Nucleus accumbens (tissue), 56 donors: ENCODE measurements around the gene MALT1.
"Not testable (repeated sequence)": the region's sequence is repeated elsewhere in the genome, so short reads cannot be mapped to it uniquely, and the experiment has no call there.

Experiments used
- DNase-seq, 56 donors: peaks; one replicate each; lab custom pipeline; 2025; lab: John Stamatoyannopoulos, UW

Gene MALT1, protein sequence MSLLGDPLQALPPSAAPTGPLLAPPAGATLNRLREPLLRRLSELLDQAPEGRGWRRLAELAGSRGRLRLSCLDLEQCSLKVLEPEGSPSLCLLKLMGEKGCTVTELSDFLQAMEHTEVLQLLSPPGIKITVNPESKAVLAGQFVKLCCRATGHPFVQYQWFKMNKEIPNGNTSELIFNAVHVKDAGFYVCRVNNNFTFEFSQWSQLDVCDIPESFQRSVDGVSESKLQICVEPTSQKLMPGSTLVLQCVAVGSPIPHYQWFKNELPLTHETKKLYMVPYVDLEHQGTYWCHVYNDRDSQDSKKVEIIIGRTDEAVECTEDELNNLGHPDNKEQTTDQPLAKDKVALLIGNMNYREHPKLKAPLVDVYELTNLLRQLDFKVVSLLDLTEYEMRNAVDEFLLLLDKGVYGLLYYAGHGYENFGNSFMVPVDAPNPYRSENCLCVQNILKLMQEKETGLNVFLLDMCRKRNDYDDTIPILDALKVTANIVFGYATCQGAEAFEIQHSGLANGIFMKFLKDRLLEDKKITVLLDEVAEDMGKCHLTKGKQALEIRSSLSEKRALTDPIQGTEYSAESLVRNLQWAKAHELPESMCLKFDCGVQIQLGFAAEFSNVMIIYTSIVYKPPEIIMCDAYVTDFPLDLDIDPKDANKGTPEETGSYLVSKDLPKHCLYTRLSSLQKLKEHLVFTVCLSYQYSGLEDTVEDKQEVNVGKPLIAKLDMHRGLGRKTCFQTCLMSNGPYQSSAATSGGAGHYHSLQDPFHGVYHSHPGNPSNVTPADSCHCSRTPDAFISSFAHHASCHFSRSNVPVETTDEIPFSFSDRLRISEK

DNA sequence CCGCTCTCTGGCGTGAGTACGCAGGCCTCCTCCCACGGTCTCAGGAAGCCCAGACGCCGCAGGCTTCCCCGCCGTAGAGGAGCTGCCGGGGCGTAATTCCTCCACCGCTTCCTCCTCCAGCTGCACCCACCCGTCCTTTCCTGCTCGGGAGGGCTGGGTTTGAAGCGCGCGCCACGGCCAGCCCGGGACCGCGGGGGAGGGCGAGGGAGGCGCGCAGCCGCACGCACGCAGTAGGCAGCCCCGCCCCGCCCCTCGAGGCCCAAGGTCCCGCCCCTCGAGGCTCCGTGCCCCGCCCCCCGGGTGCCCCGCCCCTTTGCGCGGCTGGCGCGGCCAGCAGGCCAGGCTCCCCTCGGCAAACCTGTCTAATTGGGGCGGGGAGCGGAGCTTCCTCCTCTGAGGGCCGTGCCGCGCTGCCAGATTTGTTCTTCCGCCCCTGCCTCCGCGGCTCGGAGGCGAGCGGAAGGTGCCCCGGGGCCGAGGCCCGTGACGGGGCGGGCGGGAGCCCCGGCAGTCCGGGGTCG is at the start of gene MALT1:
TSS of gene MALT1 (plus strand) at position 355 of the 521 bp plus-strand sequence. CDS start 179 bp downstream, outside the sequence.
- DNase-seq: peak in 55 of 56 donors; percentile 32 to 93 (median 81)

DNA sequence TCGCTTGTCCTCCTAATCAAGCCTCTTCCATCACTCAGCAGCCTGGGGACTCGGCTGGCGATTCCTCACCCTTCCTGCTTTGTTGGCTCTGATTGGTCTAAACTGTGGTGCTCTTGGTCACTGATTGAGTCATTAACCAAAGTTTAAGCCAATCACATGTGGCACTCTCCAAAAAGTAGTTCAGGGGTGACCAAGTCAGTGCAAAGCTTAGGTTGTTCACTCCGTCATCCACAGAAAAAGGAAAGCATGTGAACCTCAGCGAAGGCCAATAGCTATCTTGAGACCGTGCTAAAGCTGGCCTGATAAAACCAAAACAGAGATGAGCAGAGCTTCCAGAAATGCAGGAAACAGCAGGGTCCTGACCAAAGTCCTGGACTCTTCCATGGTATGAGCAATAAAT is 47.3 kb upstream of the MALT1 start:
- no peak for DNase-seq

DNA sequence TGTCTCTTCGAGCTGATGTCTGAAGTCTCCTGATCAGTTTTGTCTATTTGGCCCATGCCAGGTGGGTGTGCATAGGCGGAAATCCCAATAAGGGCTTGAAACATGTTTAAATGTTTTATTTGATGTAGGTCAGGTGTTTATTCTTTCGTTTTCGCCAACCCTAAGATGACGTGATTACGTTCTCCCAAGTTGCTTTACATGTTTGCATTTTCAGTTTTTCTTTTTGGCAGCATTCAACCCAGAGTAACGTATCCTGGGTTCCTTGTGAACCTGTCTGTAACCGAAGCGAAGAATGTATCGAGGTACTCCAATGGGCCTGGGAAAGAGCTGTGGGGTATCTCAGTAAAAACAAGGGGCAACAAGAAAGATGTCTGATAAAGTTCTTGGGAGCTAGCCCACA is 45.4 kb upstream of the MALT1 start:
- no peak for DNase-seq

DNA sequence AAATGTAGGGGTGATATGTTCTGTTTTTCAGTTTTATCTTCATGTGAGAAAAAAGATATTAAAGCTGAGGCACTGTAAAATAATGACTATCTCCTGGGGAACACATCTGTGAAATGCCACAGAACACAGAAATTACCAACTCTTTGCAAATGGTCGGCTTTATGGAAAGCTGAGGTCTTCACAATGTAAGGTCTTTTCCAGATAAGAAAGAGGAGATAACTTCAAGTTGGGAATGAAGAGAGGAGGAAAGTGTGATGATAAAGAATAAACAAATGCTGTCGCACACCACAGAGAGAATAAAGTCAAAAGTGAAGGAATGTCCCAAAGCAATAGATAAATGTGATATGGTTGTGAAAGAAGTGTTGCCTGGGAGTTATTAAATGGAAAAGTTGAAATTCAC is 41.2 kb upstream of the MALT1 start:
- DNase-seq: no peak

DNA sequence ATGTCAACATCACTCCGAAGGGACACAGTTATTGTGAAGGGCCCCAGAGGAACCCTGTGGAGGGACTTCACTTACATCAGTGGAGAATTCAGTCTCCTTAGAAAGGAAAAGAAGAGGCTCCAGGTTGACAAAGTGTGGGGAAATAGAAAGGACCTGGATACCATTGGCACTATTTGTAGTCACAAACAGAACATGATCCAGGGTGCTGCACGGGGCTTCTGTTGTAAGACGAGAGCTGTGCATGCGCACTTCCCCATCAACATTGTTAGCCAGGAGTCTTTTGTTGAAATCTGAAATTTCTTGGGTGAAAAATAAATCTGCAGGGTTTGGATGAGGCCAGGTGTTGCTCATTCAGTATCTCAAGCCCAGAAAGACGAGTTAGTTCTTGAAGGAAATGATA is 40.0 kb upstream of the MALT1 start:
- DNase-seq: no peak

DNA sequence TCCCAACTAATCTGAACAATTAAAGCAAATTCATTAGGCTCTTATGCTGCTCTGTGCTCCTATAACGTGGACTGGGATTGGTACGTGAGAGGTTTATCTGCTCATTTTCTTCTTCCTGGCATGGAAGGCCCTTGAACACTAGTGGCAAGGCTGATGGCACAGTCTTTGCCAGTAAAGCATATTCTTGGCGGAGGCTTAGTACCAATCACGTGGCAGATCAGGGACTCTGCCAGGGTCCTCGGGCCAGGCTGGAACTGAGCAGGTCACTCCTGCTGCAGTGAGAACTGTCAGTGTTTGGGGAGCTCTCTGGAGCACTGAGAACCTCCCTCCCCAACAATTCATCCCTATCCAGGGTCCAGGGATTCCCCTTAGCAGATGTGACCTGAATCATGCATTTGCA is 38.7 kb upstream of the MALT1 start:
- DNase-seq: peak in 15 of 56 donors; percentile 1 to 26 (median 5)

DNA sequence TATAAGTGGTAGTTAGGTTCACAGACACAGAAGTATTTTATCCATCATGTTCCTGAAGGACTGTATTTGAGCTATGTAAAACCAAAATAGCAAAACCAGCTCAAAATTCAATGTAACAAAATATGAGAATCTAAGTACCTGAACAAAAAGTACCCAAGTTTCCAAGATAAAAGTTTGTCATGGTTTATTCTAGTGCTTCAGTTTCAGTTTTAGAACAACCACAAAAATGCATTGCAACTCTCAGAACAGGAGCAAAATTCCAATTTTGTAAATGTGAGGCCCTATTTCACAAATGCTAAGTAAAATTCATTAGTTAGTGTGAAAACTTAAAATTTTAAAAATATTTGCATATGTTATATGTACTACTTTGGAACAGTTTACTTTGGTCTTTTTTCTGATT is 37.4 kb upstream of the MALT1 start:
- no peak for DNase-seq

DNA sequence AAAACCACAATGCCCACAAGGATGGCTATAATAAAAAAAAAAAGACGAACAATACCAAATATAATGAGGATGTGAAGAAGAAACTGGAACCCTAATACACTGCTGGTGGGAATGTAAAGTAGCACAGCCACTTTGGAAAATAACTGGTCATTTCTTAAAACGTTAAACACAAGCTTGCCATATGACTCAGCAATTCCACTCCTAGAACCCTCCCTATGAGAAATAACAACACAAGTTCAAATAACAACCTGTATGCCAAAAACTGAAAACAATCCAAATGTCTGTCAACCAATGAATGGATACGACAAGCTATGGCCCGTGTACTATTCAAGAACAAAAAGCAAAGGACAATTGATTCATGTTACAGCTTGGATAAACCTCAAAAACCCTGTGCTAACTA is 35.4 kb upstream of the MALT1 start:
- DNase-seq: no peak

DNA sequence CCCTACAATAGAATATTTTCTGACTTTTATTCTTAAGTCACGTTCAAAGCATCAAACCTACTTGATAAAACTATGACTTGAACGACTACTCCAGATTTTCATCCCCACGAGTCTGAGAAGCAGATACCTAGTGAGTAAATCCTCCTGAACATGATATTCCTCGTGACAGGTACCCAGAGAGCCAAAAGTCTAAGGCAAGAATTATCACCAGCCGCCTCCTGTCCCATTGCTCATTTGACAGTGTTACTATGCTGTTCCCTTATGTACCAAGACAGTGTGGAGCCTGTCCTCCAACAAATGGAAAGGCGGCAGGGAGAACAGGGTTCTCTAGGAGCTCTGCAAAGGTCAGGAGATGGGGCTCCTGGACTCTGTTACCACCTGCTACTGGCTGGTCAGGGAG is 34.1 kb upstream of the MALT1 start:
- DNase-seq: no peak

DNA sequence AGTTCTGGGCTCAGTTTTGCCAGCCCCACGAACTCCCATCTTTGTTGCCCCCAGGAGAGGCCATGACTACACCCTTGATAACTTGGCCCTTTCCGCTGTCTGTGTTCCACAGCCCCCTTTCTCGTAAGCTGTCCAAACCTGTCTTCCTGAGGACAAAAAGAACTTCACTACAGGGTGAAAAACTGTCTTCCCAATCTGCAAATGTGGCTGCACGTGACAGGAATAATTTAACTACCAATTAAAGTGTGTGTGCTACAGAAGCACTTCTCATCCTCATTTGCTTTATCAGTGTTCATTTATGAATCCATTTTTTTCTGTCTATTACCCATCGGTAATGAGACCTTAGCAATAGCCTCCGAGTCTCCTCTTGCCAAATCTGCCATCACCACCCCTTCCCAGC is 33.3 kb upstream of the MALT1 start:
- no peak for DNase-seq

DNA sequence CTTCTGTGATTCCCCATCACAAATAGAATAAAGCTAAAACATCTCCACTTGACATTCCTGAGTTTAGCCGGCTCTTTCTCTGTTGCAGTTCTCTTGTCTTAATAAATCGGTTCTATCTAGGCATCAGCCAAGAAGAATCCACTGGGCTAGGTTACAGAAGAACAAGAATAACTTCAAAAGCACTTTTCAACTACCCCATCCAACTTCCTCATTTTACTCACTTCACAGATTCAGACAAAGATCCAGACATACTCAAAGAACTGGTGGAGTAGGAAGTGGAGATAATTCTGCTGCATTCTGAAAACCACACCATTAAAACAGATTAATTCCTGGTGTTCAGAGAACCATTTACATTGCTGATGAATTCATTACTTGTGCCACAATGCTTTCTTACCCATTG is 32.8 kb upstream of the MALT1 start:
- DNase-seq: no peak

DNA sequence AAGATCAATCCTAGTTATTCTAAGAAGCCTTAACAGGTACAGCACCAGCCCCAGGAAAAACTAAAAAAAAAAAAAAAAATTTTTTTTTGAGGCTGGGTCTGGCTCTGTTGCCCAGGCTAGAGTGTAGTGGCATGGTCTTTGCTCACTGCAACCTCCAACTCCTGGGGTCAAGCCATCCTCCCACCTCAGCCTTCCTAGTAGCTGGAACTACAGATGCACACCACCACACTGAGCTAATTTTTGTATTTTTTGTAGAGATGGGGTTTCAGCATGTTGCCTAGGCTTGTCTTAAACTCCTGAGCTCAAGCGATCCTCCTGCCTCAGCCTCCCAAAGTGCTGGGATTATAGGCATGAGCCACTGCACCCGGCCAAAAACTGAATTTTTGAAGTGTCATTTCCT is 32.0 kb upstream of the MALT1 start:
- no peak for DNase-seq

DNA sequence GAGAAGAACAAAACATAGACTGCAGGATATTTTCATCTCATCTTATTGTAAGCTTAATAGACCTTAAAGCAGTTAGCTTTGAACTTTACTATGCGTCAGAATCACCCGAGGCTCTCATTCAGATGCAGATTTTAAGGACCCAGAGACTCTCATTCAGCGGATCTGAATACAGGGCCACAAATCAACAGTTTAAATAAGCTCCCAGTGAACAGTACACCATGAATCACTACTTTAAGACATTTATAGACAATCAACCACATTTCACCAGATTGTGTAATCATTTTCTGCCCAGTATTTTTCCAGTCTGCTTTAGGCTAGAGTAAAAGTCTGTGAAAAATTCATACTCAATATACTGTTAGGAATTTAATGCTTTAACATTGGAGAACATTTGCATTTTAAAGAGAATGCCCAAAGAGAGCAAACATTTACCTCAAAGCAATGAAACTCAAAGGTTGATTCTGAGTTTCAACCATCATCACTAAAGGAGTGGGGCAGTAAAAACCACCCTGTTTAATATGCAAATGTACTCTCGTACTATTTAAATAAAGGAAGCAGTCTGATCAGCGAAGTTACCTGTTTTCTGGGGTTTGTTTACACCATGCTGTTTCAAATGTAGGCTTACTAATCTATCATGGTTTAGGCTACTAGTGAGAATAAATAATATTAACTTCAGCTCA is 31.4 kb upstream of the MALT1 start:
- DNase-seq: no peak

DNA sequence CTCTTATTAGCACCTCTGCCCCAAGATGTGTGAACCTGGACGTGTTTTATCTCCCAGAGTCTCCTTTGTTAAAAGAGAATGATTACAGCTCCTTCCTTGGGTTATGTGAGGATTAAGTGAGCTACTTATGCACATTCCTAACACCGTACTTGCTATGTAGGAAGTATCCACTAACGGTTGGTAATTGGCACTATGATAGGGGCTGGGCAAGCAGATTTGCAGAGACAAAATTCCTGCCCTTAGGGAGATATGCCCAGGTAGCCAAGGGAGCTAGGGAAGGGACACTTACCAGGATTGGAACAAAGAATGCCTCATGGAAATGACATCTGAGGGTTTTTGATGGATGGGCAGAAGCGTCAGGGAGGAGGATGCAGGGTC is 30.8 kb upstream of the MALT1 start:
- no peak for DNase-seq

DNA sequence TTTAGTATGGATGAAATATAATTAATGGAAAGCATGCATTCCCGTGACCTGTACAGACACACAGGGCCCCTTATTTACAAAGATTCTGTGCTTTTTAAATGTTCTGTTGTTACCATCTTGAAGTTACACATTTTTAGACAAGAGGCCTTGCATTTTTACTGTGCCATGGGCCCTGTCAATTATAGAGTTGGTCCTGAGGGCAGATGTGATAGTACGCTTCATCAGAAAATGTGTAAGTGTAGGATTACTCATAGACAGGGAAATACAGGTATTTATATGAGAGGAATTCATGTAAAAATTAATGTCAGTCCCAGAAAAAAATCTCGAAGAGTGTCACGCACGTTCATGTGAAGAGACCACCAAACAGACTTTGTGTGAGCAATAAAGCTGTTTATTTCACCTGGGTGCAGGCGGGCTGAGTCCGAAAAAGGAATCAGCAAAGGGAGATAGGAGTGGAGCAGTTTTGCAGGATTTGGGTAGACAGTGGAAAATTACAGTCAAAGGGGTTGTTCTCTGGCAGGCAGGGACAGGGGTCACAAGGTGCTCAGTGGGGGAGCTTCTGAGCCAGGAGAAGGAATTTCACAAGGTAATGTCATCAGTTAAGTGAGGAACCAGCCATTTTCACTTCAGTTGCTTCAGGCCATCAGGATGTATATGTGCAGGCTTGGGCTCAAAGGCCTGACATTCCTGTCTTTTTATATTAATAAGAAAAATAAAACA is 30.2 kb upstream of the MALT1 start:
- DNase-seq: no peak

DNA sequence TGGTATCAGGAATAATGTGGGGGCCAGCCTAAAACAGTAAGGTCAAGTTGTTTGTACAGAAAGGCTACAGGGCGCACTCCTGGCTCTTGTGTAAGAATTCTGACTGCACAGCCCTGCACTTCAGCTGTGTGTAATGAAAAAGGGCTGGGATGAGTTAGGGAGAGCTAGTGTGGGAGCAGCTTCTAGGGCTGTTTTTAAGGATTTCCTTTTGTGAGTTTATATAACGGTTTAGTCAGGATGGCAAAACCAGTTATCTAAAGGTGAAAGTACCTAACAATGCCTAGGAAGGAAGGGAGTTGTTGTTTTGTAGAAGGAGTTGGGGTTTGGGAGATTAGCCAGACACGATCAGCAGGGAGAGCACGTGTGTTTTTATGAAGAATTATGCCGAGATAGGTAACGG is 27.7 kb upstream of the MALT1 start:
- not testable (repeated sequence) for DNase-seq

DNA sequence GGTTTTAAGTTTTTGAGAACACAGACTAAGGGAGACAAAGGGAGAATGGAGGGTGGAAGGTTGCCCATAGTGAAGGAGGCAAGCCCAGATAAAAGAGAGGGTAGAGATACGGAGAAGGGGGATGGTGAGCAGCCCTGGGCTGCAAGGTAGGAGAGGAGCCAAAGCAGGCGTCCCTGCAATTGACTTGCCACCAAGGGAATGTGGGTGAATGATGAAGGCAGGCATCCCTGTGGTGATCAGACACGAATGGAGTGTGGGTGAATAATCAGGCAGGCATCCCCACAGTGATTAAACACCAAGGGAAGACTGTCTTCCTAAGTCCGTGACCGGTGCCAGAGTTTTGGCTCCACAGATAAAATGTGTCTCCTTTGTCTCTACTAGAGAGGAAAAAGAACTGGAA is 25.9 kb upstream of the MALT1 start:
- DNase-seq: no peak

DNA sequence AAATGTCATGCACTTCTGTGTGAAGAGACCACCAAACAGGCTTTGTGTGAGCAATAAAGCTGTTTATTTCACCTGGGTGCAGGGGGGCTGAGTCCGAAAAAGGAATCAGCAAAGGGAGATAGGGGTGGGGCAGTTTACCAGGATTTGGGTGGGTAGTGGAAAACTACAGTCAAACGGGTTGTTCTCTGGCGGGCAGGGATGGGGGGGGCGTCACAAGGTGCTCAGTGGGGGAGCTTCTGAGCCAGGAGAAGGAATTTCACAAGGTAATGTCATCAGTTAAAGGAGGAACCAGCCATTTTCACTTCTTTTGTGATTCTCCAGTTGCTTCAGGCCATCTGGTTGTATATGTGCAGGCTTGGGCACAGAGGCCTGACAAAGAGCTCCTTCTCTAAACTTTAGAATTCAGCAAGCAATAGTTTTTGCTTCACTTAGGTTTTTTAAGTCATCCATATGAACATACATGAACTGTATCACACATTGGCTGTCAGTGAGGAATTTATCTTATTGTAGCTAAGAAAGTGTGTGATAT is 24.9 kb upstream of the MALT1 start:
- DNase-seq: no peak

DNA sequence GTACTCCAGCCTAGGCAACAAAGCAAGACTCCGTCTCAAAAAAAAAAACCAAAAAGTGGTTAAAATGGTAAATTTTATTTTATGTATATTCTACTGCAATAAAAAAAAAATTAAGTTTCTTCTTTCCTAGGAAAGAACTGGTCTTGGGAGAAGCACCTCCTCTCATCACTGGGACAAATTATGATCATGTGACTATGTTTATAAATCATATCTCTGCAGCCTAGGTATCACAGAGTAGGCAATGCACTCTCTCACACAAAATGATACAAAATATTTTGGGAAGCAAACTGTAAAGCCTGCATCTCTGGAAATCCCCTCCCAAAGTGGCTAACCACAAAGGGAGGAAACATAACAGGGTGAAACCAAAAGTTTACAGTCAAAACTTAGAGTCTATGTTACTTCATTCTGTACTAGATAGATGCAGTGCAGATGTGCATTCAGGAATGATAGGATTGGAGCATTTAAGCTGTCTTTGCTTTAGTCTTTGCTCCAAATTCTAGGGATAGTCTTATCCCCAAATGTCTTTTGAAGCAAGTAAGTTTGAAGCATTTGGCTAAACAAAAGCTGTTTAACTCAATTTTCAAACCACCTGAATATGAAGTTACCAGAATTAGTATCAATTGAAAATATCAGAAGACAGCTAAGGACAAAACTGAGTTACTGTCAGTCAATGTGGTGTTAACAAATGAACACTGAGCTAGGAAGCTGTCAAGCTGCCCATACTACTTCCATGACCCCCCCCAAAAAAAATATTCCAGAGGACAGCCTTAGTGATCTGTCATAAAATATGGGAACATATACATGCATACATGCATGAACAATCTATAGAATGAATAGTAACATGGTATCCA is 21.1 kb upstream of the MALT1 start:
- DNase-seq: no peak
